ENCODE results near the gene OR8G1. TPM values are rescaled to one million over a fixed set of nuclear protein-coding genes. Genes with fewer than 3 reads are reported as not detected.
A peak's percentile ranks its signal among the peaks of the same experiment; 100 is the strongest.

The OR8G1 gene
- total and polyA plus RNA-seq, 5 donors from 2014 or later = not detected

DNA sequence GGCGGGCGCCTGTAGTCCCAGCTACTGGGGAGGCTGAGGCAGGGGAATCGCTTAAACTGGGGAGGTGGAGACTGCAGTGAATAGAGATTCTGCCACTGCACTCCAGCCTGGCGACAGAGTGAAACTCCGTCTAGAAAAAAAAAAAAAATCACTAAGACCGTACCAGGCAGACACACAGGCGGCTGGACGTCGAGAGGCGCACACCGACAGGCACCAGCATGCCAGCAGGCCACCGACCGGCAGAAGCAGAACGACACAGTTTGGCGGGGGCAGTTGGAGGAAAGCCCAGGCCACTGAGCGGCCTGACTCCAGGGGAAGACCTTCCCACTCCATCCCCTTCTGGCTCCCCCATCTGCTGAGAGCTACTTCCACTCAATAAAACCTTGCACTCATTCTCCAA, 40.2 kb upstream of the OR8G1 start:
- Mint-ChIP-seq H3K36me3 (no peaks in the 10 kb centered on the region), H3K4me3 (no peak overlapping the region), H3K9me3 (no peaks in the 10 kb centered on the region), H3K27me3 (peaks cover 4% of the 10 kb centered on the region), H3K4me1 (no peaks in the 10 kb centered on the region), H3K27ac (no peak overlapping the region)
- ATAC-seq (ENCODE audit: low read depth in 2 of 2) = no peak
- no peaks in the 10 kb centered on the region for H3K27me3 ChIP-seq (ENCODE audit: control insufficient read depth, insufficient read depth, low read length)
- H3K27ac ChIP-seq (ENCODE audit: insufficient read depth, low read length, poor library complexity, severe bottlenecking) = no peak overlapping the region
- H3K4me1 ChIP-seq (ENCODE audit: control insufficient read depth, insufficient read depth, low read length, poor library complexity, severe bottlenecking) = no peaks in the 10 kb centered on the region
- no peaks in the 10 kb centered on the region for H3K36me3 ChIP-seq (ENCODE audit: control insufficient read depth, insufficient read depth, low read length)
- no peak overlapping the region for H3K4me3 ChIP-seq (ENCODE audit: low read depth, low read length)
- H3K9me3 ChIP-seq (ENCODE audit: control insufficient read depth in 2 of 2, low read length in 2 of 2) = no peaks in the 10 kb centered on the region
- no peak for DNase-seq

DNA sequence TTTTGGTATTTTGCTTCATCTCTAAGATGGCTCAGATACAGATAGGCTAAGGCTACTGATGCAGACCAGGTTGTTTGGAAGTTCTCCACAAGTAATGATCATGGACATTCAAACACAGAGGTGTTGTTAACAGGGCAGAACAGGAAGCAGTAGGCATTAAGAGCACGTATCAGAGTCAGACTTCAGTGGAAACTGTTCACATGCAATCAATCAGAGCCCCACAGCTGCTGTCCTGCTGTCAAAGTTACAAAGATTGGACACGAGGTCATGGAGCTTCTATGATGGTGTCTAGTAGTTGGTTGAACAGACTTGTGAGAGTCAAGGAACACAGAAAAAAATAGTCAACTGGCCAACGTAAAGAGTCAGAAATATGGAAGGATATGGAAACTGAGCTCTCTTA, 37.9 kb upstream of the OR8G1 start:
- Mint-ChIP-seq H3K36me3 (no peaks in the 10 kb centered on the region), H3K9me3 (no peaks in the 10 kb centered on the region), H3K4me1 (no peaks in the 10 kb centered on the region), H3K27me3 (no peaks in the 10 kb centered on the region), H3K27ac (no peak overlapping the region), H3K4me3 (no peak overlapping the region)
- H3K27ac ChIP-seq (ENCODE audit: insufficient read depth, low read length, poor library complexity, severe bottlenecking) = no peak overlapping the region
- H3K27me3 ChIP-seq (ENCODE audit: control insufficient read depth, insufficient read depth, low read length) = no peaks in the 10 kb centered on the region
- no peaks in the 10 kb centered on the region for H3K36me3 ChIP-seq (ENCODE audit: control insufficient read depth, insufficient read depth, low read length)
- no peaks in the 10 kb centered on the region for H3K4me1 ChIP-seq (ENCODE audit: control insufficient read depth, insufficient read depth, low read length, poor library complexity, severe bottlenecking)
- DNase-seq = no peak
- no peak overlapping the region for H3K4me3 ChIP-seq (ENCODE audit: low read depth, low read length)
- ATAC-seq (ENCODE audit: low read depth in 2 of 2) = no peak
- H3K9me3 ChIP-seq (ENCODE audit: control insufficient read depth in 2 of 2, low read length in 2 of 2) = no peaks in the 10 kb centered on the region

DNA sequence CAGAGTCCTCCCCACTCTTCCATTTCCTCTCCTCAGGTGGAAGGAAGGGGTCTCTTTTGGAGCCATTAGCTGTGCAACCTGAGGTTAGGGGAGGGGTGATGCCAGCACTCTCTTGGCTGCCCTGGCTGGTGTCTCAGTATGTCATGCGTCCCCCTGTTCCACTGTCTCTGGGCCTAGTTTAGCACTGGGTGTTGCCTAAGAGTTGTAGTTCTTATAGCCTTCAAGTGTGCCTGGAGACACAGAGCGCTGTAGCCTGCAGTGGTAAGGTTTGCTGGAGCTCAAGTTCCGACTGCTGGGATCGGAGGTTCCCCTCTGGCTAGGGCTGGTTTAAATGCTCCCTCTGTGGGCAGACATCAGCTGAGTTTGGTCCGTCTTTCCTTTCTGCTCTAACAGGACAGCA, 36.9 kb upstream of the OR8G1 start:
- H3K27ac Mint-ChIP-seq = no peak overlapping the region
- H3K27me3 ChIP-seq (ENCODE audit: control insufficient read depth, insufficient read depth, low read length) = no peaks in the 10 kb centered on the region
- H3K27me3 Mint-ChIP-seq = no peaks in the 10 kb centered on the region
- H3K36me3 ChIP-seq (ENCODE audit: control insufficient read depth, insufficient read depth, low read length) = no peaks in the 10 kb centered on the region
- no peak overlapping the region for H3K27ac ChIP-seq (ENCODE audit: insufficient read depth, low read length, poor library complexity, severe bottlenecking)
- no peaks in the 10 kb centered on the region for H3K4me1 ChIP-seq (ENCODE audit: control insufficient read depth, insufficient read depth, low read length, poor library complexity, severe bottlenecking)
- no peak overlapping the region for H3K4me3 Mint-ChIP-seq
- no peaks in the 10 kb centered on the region for H3K36me3 Mint-ChIP-seq
- H3K4me3 ChIP-seq (ENCODE audit: low read depth, low read length) = no peak overlapping the region
- no peaks in the 10 kb centered on the region for H3K9me3 ChIP-seq (ENCODE audit: control insufficient read depth in 2 of 2, low read length in 2 of 2)
- ATAC-seq (ENCODE audit: low read depth in 2 of 2) (no peak), DNase-seq (no peak)
- H3K4me1 Mint-ChIP-seq = no peaks in the 10 kb centered on the region
- H3K9me3 Mint-ChIP-seq = no peaks in the 10 kb centered on the region

DNA sequence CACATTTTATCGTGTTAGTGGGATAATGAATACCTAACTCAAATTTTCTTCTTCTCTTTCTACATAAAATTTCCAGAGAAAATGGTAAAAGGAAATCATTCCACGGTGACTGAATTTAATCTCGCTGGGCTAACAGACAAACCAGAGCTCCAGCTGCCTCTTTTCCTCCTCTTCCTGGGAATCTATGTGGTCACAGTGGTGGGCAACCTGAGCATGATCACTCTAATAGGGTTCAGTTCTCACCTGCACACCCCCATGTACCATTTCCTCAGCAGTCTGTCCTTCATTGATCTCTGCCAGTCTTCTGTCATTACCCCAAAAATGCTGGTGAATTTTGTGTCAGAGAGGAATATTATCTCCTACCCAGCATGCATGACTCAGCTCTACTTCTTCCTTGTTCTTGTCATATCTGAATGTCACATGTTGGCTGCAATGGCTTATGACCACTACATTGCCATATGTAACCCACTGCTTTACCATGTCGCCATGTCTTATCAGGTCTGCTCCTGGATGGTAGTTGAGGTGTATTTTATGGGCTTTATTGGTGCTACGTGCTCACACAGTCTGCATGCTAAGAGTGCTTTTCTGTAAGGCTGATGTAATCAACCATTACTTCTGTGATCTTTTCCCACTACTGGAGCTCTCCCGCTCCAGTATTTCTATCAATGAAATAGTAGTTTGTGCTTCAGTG, 33.6 kb upstream of the OR8G1 start:
- no peaks in the 10 kb centered on the region for H3K27me3 ChIP-seq (ENCODE audit: control insufficient read depth, insufficient read depth, low read length)
- Mint-ChIP-seq H3K9me3 (no peaks in the 10 kb centered on the region), H3K36me3 (no peaks in the 10 kb centered on the region), H3K4me3 (no peak overlapping the region), H3K27ac (peak overlapping the region in 1 of 3 donors; percentile 52), H3K4me1 (no peaks in the 10 kb centered on the region), H3K27me3 (no peaks in the 10 kb centered on the region)
- DNase-seq = no peak
- H3K4me1 ChIP-seq (ENCODE audit: control insufficient read depth, insufficient read depth, low read length, poor library complexity, severe bottlenecking) = no peaks in the 10 kb centered on the region
- H3K36me3 ChIP-seq (ENCODE audit: control insufficient read depth, insufficient read depth, low read length) = no peaks in the 10 kb centered on the region
- no peak for ATAC-seq (ENCODE audit: low read depth in 2 of 2)
- H3K9me3 ChIP-seq (ENCODE audit: control insufficient read depth in 2 of 2, low read length in 2 of 2) = no peaks in the 10 kb centered on the region
- no peak overlapping the region for H3K27ac ChIP-seq (ENCODE audit: insufficient read depth, low read length, poor library complexity, severe bottlenecking)
- H3K4me3 ChIP-seq (ENCODE audit: low read depth, low read length) = no peak overlapping the region

DNA sequence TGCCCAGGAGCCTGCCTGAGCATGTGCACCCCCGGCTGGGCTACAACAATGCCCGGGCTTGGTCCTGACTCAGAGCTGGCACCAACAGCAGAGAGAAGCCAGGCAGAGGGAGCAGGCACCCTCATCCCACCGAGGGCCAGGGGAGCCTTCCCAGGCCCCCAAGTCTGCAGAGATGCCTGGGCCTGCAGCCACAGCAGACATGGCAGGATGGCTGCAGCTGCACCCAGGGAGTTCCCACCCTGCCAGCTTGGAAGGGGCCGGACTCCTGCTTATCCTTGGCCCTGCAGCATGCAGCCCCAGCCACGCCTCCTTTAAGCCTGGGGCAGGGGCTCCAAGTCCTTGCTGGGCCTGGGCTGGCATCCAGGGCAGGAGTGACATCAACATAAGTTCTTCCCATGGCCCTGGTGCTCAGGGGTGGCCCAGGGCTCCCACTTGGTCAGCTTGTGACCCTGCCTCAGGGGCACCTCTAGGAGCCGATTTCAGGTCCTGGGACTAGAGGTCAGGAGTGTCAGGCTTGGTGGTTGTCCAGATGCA, 31.0 kb upstream of the OR8G1 start:
- no peaks in the 10 kb centered on the region for H3K27me3 ChIP-seq (ENCODE audit: control insufficient read depth, insufficient read depth, low read length)
- H3K36me3 ChIP-seq (ENCODE audit: control insufficient read depth, insufficient read depth, low read length) = no peaks in the 10 kb centered on the region
- no peak for DNase-seq
- no peak overlapping the region for H3K4me3 Mint-ChIP-seq
- no peaks in the 10 kb centered on the region for H3K36me3 Mint-ChIP-seq
- H3K27me3 Mint-ChIP-seq = no peaks in the 10 kb centered on the region
- H3K27ac Mint-ChIP-seq = no peak overlapping the region
- no peaks in the 10 kb centered on the region for H3K4me1 Mint-ChIP-seq
- H3K4me3 ChIP-seq (ENCODE audit: low read depth, low read length) = no peak overlapping the region
- no peaks in the 10 kb centered on the region for H3K4me1 ChIP-seq (ENCODE audit: control insufficient read depth, insufficient read depth, low read length, poor library complexity, severe bottlenecking)
- no peaks in the 10 kb centered on the region for H3K9me3 Mint-ChIP-seq
- ATAC-seq (ENCODE audit: low read depth in 2 of 2) = no peak
- no peak overlapping the region for H3K27ac ChIP-seq (ENCODE audit: insufficient read depth, low read length, poor library complexity, severe bottlenecking)
- H3K9me3 ChIP-seq (ENCODE audit: control insufficient read depth in 2 of 2, low read length in 2 of 2) = no peaks in the 10 kb centered on the region

DNA sequence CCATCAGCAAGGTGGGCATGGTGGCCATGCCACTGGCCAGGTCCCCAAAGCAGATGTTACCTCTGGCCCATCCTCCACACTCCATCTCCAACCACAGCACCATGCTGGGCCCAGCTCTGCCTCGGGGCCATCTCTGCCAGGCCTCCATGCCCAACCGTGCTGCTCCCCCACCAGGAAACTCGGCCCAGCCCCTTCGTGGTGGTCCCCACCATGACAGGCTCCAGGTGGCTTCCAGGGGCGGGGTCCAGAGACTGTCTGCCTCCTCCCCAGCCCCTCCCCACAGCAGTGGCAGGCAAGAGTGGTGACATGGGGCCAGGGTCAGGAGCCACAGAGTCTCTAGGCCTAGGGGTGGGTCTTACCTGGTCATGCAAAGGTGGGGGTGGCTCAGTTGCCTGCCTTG, 30.5 kb upstream of the OR8G1 start:
- no peak overlapping the region for H3K27ac Mint-ChIP-seq
- H3K36me3 Mint-ChIP-seq = no peaks in the 10 kb centered on the region
- ATAC-seq (ENCODE audit: low read depth in 2 of 2) = no peak
- no peaks in the 10 kb centered on the region for H3K9me3 Mint-ChIP-seq
- Histone ChIP-seq H3K4me1 (ENCODE audit: control insufficient read depth, insufficient read depth, low read length, poor library complexity, severe bottlenecking) (no peaks in the 10 kb centered on the region), H3K9me3 (ENCODE audit: control insufficient read depth in 2 of 2, low read length in 2 of 2) (no peaks in the 10 kb centered on the region), H3K27me3 (ENCODE audit: control insufficient read depth, insufficient read depth, low read length) (no peaks in the 10 kb centered on the region), H3K4me3 (ENCODE audit: low read depth, low read length) (no peak overlapping the region), H3K36me3 (ENCODE audit: control insufficient read depth, insufficient read depth, low read length) (no peaks in the 10 kb centered on the region), H3K27ac (ENCODE audit: insufficient read depth, low read length, poor library complexity, severe bottlenecking) (no peak overlapping the region)
- H3K27me3 Mint-ChIP-seq = no peaks in the 10 kb centered on the region
- no peak overlapping the region for H3K4me3 Mint-ChIP-seq
- no peak for DNase-seq
- no peaks in the 10 kb centered on the region for H3K4me1 Mint-ChIP-seq

DNA sequence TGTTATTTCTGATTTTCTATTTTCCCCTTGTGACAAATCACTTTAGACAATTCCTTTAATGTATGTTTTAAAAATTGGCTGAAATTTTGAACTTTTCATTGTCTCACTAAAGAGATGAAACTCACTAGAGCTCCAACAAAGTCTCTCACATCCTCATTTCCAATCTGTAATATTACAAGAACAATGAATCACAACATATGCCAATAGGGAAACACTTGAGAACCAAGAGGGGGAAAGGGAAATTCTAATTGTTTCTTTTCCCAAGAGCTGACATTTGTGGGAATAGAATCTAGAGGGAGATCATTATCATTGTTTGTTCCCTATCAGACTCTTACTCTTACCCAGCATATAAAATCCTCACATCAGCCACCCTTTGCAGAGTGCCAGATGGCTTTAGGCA, 29.6 kb upstream of the OR8G1 start:
- H3K9me3 ChIP-seq (ENCODE audit: control insufficient read depth in 2 of 2, low read length in 2 of 2) = no peaks in the 10 kb centered on the region
- H3K4me3 ChIP-seq (ENCODE audit: low read depth, low read length) = no peak overlapping the region
- no peaks in the 10 kb centered on the region for H3K36me3 ChIP-seq (ENCODE audit: control insufficient read depth, insufficient read depth, low read length)
- ATAC-seq (ENCODE audit: low read depth in 2 of 2) (no peak), DNase-seq (no peak)
- H3K36me3 Mint-ChIP-seq = no peaks in the 10 kb centered on the region
- H3K27me3 ChIP-seq (ENCODE audit: control insufficient read depth, insufficient read depth, low read length) = no peaks in the 10 kb centered on the region
- H3K4me1 Mint-ChIP-seq = no peaks in the 10 kb centered on the region
- no peak overlapping the region for H3K27ac ChIP-seq (ENCODE audit: insufficient read depth, low read length, poor library complexity, severe bottlenecking)
- no peak overlapping the region for H3K4me3 Mint-ChIP-seq
- no peak overlapping the region for H3K27ac Mint-ChIP-seq
- no peaks in the 10 kb centered on the region for H3K27me3 Mint-ChIP-seq
- no peaks in the 10 kb centered on the region for H3K9me3 Mint-ChIP-seq
- H3K4me1 ChIP-seq (ENCODE audit: control insufficient read depth, insufficient read depth, low read length, poor library complexity, severe bottlenecking) = no peaks in the 10 kb centered on the region

DNA sequence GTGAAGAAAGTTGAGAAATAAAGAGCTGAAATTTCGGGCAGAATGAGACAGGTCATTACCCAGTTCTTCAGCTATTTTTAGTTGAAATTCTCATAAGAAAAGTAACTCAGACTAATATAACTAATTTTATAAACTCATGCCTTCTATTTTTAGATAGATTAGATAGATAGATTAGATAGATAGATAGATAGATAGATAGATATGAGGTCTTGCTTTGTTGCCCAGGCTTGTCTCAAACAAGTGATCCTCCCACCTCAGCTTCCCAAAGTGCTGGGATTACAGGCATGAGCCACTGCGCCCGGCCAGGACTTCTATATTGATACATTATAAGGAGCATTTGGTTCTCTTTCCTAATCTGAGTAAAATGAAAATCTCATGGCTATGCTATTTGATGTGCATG, 26.9 kb upstream of the OR8G1 start:
- no peak overlapping the region for H3K4me3 Mint-ChIP-seq
- no peaks in the 10 kb centered on the region for H3K4me1 Mint-ChIP-seq
- no peaks in the 10 kb centered on the region for H3K27me3 Mint-ChIP-seq
- Histone ChIP-seq H3K36me3 (ENCODE audit: control insufficient read depth, insufficient read depth, low read length) (no peaks in the 10 kb centered on the region), H3K27ac (ENCODE audit: insufficient read depth, low read length, poor library complexity, severe bottlenecking) (no peak overlapping the region), H3K27me3 (ENCODE audit: control insufficient read depth, insufficient read depth, low read length) (no peaks in the 10 kb centered on the region), H3K4me1 (ENCODE audit: control insufficient read depth, insufficient read depth, low read length, poor library complexity, severe bottlenecking) (no peaks in the 10 kb centered on the region), H3K4me3 (ENCODE audit: low read depth, low read length) (no peak overlapping the region), H3K9me3 (ENCODE audit: control insufficient read depth in 2 of 2, low read length in 2 of 2) (no peaks in the 10 kb centered on the region)
- H3K9me3 Mint-ChIP-seq = no peaks in the 10 kb centered on the region
- no peaks in the 10 kb centered on the region for H3K36me3 Mint-ChIP-seq
- ATAC-seq (ENCODE audit: low read depth in 2 of 2) = no peak
- peak overlapping the region in 1 of 3 donors; percentile 57 for H3K27ac Mint-ChIP-seq
- no peak for DNase-seq
